Endothelial cell of umbilical vein (primary cell): ENCODE measurements around the gene EFNA2. TPM values are rescaled to one million over a fixed set of nuclear protein-coding genes. Genes with fewer than 3 reads are reported as not detected.
A peak's percentile ranks its signal among the peaks of the same experiment; 100 is the strongest.

Experiments
- BruUV-seq: library from RNA; stranded (reverse); fragments of 400-500 nt; replicated peaks from 2 replicates; lab custom pipeline; 2021; lab: Mats Ljungman, UMichigan
- CTCF ChIA-PET: fragments of 300-600, 350-600 bp; sonication (Branson Sonifier 250); formaldehyde crosslinking; loops from one replicate; lab custom pipeline; 2021; ENCODE audit warnings: antibody characterized with exemption, inconsistent platforms; lab: Charles Lee
- POLR2A ChIA-PET: fragments of 300-600, 350-600 bp; sonication (Branson Sonifier 250); formaldehyde crosslinking; loops from one replicate; lab custom pipeline; 2021; ENCODE audit warnings: antibody characterized with exemption, inconsistent platforms; lab: Charles Lee
- DNase-seq: peaks from one replicate; pipeline ENCODE4 v3.0.0-alpha.2; 2011; ENCODE audit warnings: low read depth, low spot score
- FAIRE-seq: peaks from 2 replicates; lab custom pipeline; 2011; peaks lifted over from hg19 to GRCh38; lab: Jason Lieb, UNC
- H2AFZ ChIP-seq: 2 replicates; pipeline ENCODE4 v1.6.0; 2012; ENCODE audit warnings: low read depth, low read length, control low read depth, inconsistent platforms
- H3K27ac ChIP-seq: 2 replicates; pipeline ENCODE4 v1.5.1; 2011; ENCODE audit warnings: low read depth, mild to moderate bottlenecking, control low read depth, low read length, moderate library complexity; ENCODE audit not compliant: insufficient read depth
- H3K27me3 ChIP-seq, 2 experiments: 2 replicates each; pipeline versions ENCODE4 v1.6.0 to v1.6.1; 2011; ENCODE audit warnings: low read length in 2 of 2, mixed read lengths in 1 of 2; ENCODE audit not compliant: control insufficient read depth in 2 of 2, insufficient read depth in 2 of 2
- H3K36me3 ChIP-seq, 2 experiments: 2 replicates in 1 of 2; 3 replicates in 1 of 2; pipeline ENCODE4 v1.5.1; 2011; ENCODE audit warnings: low read length in 2 of 2, mild to moderate bottlenecking in 1 of 2, moderate library complexity in 1 of 2; ENCODE audit not compliant: control insufficient read depth in 2 of 2, insufficient read depth in 2 of 2; ENCODE audit errors: extremely low read depth in 1 of 2
- H3K4me1 ChIP-seq: 3 replicates; pipeline ENCODE4 v1.5.1; 2011; ENCODE audit warnings: mild to moderate bottlenecking, low read length; ENCODE audit not compliant: control insufficient read depth, insufficient read depth; ENCODE audit errors: extremely low read depth
- H3K4me2 ChIP-seq: 2 replicates; pipeline ENCODE4 v1.6.1; 2011; ENCODE audit warnings: low read length, control low read depth, mixed read lengths; ENCODE audit not compliant: insufficient read depth
- H3K4me3 ChIP-seq, 3 experiments: fragments of 200-600 bp in 1 of 3; sonication (generic), shearing (Covaris generic) in 1 of 3; replicated peaks in 1 of 3; 2 replicates each; pipeline ENCODE4 v1.5.1; 2011 to 2016; ENCODE audit warnings: control low read depth in 3 of 3, low read length in 3 of 3, mild to moderate bottlenecking in 2 of 3, inconsistent platforms in 1 of 3, low read depth in 1 of 3, moderate library complexity in 1 of 3; ENCODE audit not compliant: insufficient read depth in 1 of 3
- H3K79me2 ChIP-seq: 2 replicates; pipeline ENCODE4 v1.6.0; 2012; ENCODE audit warnings: low read length, inconsistent platforms; ENCODE audit not compliant: control insufficient read depth, insufficient read depth
- H3K9ac ChIP-seq: replicated peaks from 2 replicates; pipeline ENCODE3; 2011; ENCODE audit warnings: low read length, control low read depth; ENCODE audit not compliant: insufficient read depth; ENCODE audit errors: extremely low read depth
- H3K9me1 ChIP-seq: replicated peaks from 3 replicates; pipeline ENCODE4 v1.6.0; 2011; ENCODE audit warnings: mild to moderate bottlenecking, low read length; ENCODE audit not compliant: control insufficient read depth, insufficient read depth; ENCODE audit errors: extremely low read depth
- H3K9me3 ChIP-seq: replicated peaks from 2 replicates; pipeline ENCODE4 v1.5.1; 2012; ENCODE audit warnings: low read length, inconsistent platforms; ENCODE audit not compliant: control insufficient read depth, insufficient read depth
- H4K20me1 ChIP-seq: replicated peaks from 2 replicates; pipeline ENCODE3; 2011; ENCODE audit warnings: mild to moderate bottlenecking, low read length; ENCODE audit not compliant: control insufficient read depth, insufficient read depth; ENCODE audit errors: extremely low read depth
- EZH2 ChIP-seq: IDR thresholded peaks from 2 replicates; pipeline ENCODE4 v1.6.1; 2012; ENCODE audit warnings: borderline replicate concordance, low read depth, mild to moderate bottlenecking, moderate library complexity, low read length, inconsistent platforms; ENCODE audit not compliant: severe bottlenecking
- GATA2 ChIP-seq: IDR thresholded peaks from 2 replicates; pipeline ENCODE4 v1.7.0; 2011; ENCODE audit warnings: low read depth, mild to moderate bottlenecking, moderate library complexity, mixed read lengths, low read length; ENCODE audit not compliant: insufficient read length, insufficient read depth
- JUN ChIP-seq: IDR thresholded peaks from 2 replicates; pipeline ENCODE4 v1.6.1; 2011; ENCODE audit warnings: borderline replicate concordance, low read depth; ENCODE audit not compliant: insufficient read length, insufficient read depth
- POLR2A ChIP-seq: IDR thresholded peaks from 2 replicates; pipeline ENCODE4 v1.6.1; 2012; ENCODE audit warnings: low read depth, mild to moderate bottlenecking, control low read depth, low read length
- dilution Hi-C: fragments of 300-500 bp; cut with MboI; formaldehyde crosslinking; loops from one replicate; pipeline ENCODE4 v1.15.0; 2019; ENCODE audit warnings: low sequenced_read_pairs; ENCODE audit not compliant: extremely low pct_ligation_motif_present
- intact Hi-C: fragments of 100-400 bp; cut with micrococcal nuclease; formaldehyde crosslinking; loops from one replicate; pipeline ENCODE4 v1.10.0; 2022
- polyA plus RNA-seq, 4 experiments: library from polyadenylated mRNA; depleted of rRNA in 3 of 4; stranded (reverse) in 3 of 4; unstranded in 1 of 4; fragments of >200 nt; gene quantifications; 2 replicates each; pipeline versions ENCODE4 v1.2.1 to v1.2.3, GENCODE V29; 2011 to 2012; ENCODE audit warnings: missing spikeins in 1 of 4
- total RNA-seq: library from RNA; stranded (reverse); gene quantifications from 2 replicates; pipeline ENCODE4 v1.2.3, GENCODE V29; 2021
- TF ChIP-seq, protein P1 (sequence below), 2 donors: IDR thresholded peaks; 1 replicate in 1 of 2; 2 replicates in 1 of 2; pipeline ENCODE4 v1.5.1; 2011; ENCODE audit warnings: low read length in 2 of 2, mild to moderate bottlenecking in 2 of 2, moderate library complexity in 2 of 2, control low read depth in 1 of 2, inconsistent platforms in 1 of 2, low read depth in 1 of 2; ENCODE audit not compliant: insufficient read depth in 1 of 2; ENCODE audit errors: extremely low read depth in 1 of 2

Gene EFNA2
- total and polyA plus RNA-seq, 2 donors (not counting 3 experiments of a cell fraction or from before 2014, with no cell fraction given): 0.52 to 1.1 TPM

DNA sequence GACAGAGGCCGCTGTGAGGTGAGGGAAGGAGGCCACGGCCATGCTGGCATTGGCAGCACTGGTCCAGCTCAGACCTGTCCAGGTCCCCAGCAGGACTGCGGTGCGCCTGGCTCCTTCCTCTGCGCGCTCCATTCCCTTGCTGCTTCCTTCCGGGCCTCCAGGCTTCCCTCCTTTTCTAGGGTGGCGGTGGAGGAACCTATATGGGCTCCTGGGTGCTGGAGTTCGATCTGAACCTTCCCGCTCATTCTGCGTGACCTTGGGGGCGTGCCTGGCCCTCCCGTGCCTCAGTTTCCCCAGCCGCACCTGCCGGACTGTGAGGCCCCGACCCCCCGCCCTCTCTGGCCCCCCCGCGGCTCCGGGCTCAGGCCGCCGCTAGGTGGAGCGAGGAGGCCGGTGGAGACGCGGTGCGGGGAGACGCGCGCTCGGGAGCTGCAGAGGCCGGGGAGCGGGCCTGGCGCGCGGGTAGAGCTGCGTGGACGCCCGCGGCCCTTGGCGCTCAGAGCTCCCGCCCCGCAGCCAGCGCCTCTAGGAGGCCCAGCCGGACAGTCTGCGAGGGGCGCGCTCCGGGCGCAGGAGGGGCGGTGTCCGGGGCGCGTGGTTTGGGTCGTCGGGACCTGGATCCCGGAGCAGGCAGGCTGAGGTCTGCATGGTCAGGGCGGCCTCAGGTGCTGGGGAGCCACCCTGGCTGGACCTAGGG is 29.9 kb downstream of the EFNA2 start:
- Histone ChIP-seq H3K9ac (no peak overlapping the region), H3K27ac (no peak overlapping the region), H3K4me1 (peaks cover 13% of the 10 kb centered on the region), H3K9me3 (no peaks in the 10 kb centered on the region), H3K4me2 (no peak overlapping the region), H2AFZ (no peak overlapping the region), H3K79me2 (no peaks in the 10 kb centered on the region), H3K36me3 (no peaks in the 10 kb centered on the region), H3K4me3 (no peak overlapping the region), H3K27me3 (peaks cover 17 to 18% of the 10 kb centered on the region in 2 experiments), H3K9me1 (no peaks in the 10 kb centered on the region), H4K20me1 (no peaks in the 10 kb centered on the region)
- no TSS peak for BruUV-seq
- no peak for FAIRE-seq
- dilution Hi-C loops: no loop called here
- ChIA-PET POLR2A (no interaction called here), CTCF (interaction anchor here (0.5 to 2.4 kb wide), 29 partner anchors 8 to 218 kb away, joined by 3 to 31 read pairs (median 4); a partner anchor contains a TSS)
- intact Hi-C loops: loop anchor here (5.0 kb wide), 1 partner anchor 67 kb away; the partner anchor contains the start of gene NDUFS7
- DNase-seq: peak; percentile 31
- TF ChIP-seq, protein P1, sequence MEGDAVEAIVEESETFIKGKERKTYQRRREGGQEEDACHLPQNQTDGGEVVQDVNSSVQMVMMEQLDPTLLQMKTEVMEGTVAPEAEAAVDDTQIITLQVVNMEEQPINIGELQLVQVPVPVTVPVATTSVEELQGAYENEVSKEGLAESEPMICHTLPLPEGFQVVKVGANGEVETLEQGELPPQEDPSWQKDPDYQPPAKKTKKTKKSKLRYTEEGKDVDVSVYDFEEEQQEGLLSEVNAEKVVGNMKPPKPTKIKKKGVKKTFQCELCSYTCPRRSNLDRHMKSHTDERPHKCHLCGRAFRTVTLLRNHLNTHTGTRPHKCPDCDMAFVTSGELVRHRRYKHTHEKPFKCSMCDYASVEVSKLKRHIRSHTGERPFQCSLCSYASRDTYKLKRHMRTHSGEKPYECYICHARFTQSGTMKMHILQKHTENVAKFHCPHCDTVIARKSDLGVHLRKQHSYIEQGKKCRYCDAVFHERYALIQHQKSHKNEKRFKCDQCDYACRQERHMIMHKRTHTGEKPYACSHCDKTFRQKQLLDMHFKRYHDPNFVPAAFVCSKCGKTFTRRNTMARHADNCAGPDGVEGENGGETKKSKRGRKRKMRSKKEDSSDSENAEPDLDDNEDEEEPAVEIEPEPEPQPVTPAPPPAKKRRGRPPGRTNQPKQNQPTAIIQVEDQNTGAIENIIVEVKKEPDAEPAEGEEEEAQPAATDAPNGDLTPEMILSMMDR (IDR thresholded peaks at IDR 0.05; ENCODE audit: extremely low read depth in 1 of 2, insufficient read depth in 1 of 2, low read depth in 1 of 2, low read length in 2 of 2): peak; percentile 41 to 64
- TF ChIP-seq GATA2 (no peak), POLR2A (no peak), EZH2 (peak; percentile 10), JUN (no peak)
